ENCODE data around the gene RAB3GAP2. TPM values are rescaled to one million over a fixed set of nuclear protein-coding genes. Genes with fewer than 3 reads are reported as not detected.

RAB3GAP2 gene
- total and polyA plus RNA-seq, 2 donors (not counting 1 experiment from before 2014, with no cell fraction given): 16.9 to 70.5 TPM

DNA sequence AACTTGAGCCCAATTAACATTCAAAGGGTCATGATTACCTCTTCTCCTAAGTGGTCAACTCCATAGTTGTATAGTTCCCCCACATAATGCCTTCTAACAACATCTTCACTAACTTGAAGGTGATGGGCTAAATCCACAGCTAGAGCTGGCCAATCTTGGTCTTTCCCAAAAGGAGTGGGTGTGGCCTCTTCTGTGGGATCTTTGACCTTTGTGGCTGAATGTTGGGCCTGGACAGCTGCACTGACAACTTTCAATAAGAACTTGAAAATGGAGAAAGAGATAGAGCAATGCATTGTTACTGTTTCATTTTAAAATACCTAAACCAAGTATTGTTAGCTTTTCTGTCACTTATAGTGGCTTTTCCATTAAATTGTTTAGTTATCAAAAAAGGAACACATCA lies 119.1 kb downstream of the RAB3GAP2 start:
- Histone ChIP-seq H2AFZ (ENCODE audit: insufficient read depth, low read depth, low read length, poor library complexity, severe bottlenecking) (no peak overlapping the region), H3K27me3 (replicated peaks in 1 of 4; ENCODE audit: control extremely low read depth in 1 of 4, control insufficient read depth in 3 of 4, insufficient read depth in 4 of 4, low read length in 3 of 4) (no peaks in the 10 kb centered on the region), H3K27ac (ENCODE audit: low read length in 2 of 2) (no peak overlapping the region), H3K9ac (ENCODE audit: low read length) (no peak overlapping the region), H3K4me3 (ENCODE audit: control extremely low read depth in 1 of 5, extremely low read depth in 1 of 5, insufficient read depth in 1 of 5, low read depth in 2 of 5, low read length in 4 of 5) (no peak overlapping the region), H3K9me3 (ENCODE audit: control extremely low read depth in 1 of 3, control insufficient read depth in 2 of 3, insufficient read depth in 1 of 3, low read length in 2 of 3) (no peaks in the 10 kb centered on the region), H3K36me3 (replicated peaks in 1 of 2; ENCODE audit: control extremely low read depth in 1 of 2, control insufficient read depth in 1 of 2, extremely low read depth in 1 of 2, insufficient read depth in 2 of 2, low read length in 1 of 2) (peaks cover 15 to 53% of the 10 kb centered on the region in 2 experiments), H3K4me2 (replicated peaks; ENCODE audit: low read depth, low read length, poor library complexity, severe bottlenecking) (no peak overlapping the region), H3K4me1 (ENCODE audit: control insufficient read depth in 2 of 2, insufficient read depth in 2 of 2, low read length in 2 of 2) (peaks cover 0 to 3% of the 10 kb centered on the region in 2 donors), H3K79me2 (ENCODE audit: control insufficient read depth, insufficient read depth, low read length) (no peaks in the 10 kb centered on the region), H4K20me1 (ENCODE audit: control insufficient read depth, insufficient read depth, low read length, poor library complexity, severe bottlenecking) (no peaks in the 10 kb centered on the region)
- H3K4me1 Mint-ChIP-seq: peaks cover 4% of the 10 kb centered on the region
- H3K9me3 Mint-ChIP-seq (ENCODE audit: insufficient read depth): no peaks in the 10 kb centered on the region
- TF ChIP-seq, protein P1, sequence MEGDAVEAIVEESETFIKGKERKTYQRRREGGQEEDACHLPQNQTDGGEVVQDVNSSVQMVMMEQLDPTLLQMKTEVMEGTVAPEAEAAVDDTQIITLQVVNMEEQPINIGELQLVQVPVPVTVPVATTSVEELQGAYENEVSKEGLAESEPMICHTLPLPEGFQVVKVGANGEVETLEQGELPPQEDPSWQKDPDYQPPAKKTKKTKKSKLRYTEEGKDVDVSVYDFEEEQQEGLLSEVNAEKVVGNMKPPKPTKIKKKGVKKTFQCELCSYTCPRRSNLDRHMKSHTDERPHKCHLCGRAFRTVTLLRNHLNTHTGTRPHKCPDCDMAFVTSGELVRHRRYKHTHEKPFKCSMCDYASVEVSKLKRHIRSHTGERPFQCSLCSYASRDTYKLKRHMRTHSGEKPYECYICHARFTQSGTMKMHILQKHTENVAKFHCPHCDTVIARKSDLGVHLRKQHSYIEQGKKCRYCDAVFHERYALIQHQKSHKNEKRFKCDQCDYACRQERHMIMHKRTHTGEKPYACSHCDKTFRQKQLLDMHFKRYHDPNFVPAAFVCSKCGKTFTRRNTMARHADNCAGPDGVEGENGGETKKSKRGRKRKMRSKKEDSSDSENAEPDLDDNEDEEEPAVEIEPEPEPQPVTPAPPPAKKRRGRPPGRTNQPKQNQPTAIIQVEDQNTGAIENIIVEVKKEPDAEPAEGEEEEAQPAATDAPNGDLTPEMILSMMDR (IDR thresholded peaks at IDR 0.05): no peak
- TF ChIP-seq EZH2 (IDR thresholded peaks at IDR 0.05; ENCODE audit: borderline replicate concordance, insufficient read depth, low read depth, low read length, poor library complexity, severe bottlenecking): no peak
- POLR2A ChIA-PET: no interaction called here
- CTCF ChIA-PET: interaction anchor here (1.1 kb wide), 1 partner anchor 59 kb away, joined by 3 read pairs; the partner anchor contains the start of gene IARS2
- H3K27ac Mint-ChIP-seq: no peak overlapping the region
- ATAC-seq (ENCODE audit: low read depth) (no peak), DNase-seq (no peak)
- no peak overlapping the region for H3K4me3 Mint-ChIP-seq
- no peaks in the 10 kb centered on the region for H3K27me3 Mint-ChIP-seq
- intact Hi-C loops (cut with micrococcal nuclease): no loop called here

DNA sequence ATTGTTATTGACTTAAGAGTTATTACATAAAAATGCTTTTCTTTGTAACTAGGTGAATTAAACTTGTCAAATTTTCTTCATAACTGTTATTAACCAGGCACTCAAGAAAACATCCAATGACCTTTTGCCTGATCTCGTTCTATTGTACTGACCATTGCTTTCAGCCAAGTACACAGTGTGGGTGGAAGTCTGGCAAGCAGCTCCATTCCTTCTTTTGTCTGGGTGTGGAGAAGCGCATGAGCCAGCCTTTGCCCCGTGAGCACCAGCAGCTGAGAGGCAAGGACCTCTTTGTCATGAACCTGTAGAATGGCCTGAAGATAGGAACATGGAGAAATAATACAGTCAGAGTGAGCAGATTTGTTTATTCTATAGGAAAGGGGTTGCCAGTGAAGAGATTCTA lies 120.8 kb downstream of the RAB3GAP2 start:
- ATAC-seq (ENCODE audit: low read depth) (no peak), DNase-seq (no peak)
- no peak overlapping the region for H3K4me2 ChIP-seq (replicated peaks; ENCODE audit: low read depth, low read length, poor library complexity, severe bottlenecking)
- no peak for TF ChIP-seq EZH2 (IDR thresholded peaks at IDR 0.05; ENCODE audit: borderline replicate concordance, insufficient read depth, low read depth, low read length, poor library complexity, severe bottlenecking)
- TF ChIP-seq, protein P1 (IDR thresholded peaks at IDR 0.05): no peak
- Mint-ChIP-seq H3K27me3 (no peaks in the 10 kb centered on the region), H3K9me3 (ENCODE audit: insufficient read depth) (no peaks in the 10 kb centered on the region), H3K4me3 (no peak overlapping the region), H3K27ac (no peak overlapping the region), H3K4me1 (peaks cover 4% of the 10 kb centered on the region)
- no peaks in the 10 kb centered on the region for H3K27me3 ChIP-seq (replicated peaks in 1 of 4; ENCODE audit: control extremely low read depth in 1 of 4, control insufficient read depth in 3 of 4, insufficient read depth in 4 of 4, low read length in 3 of 4)
- H4K20me1 ChIP-seq (ENCODE audit: control insufficient read depth, insufficient read depth, low read length, poor library complexity, severe bottlenecking): no peaks in the 10 kb centered on the region
- no peak overlapping the region for H2AFZ ChIP-seq (ENCODE audit: insufficient read depth, low read depth, low read length, poor library complexity, severe bottlenecking)
- CTCF ChIA-PET: no interaction called here
- H3K4me3 ChIP-seq (ENCODE audit: control extremely low read depth in 1 of 5, extremely low read depth in 1 of 5, insufficient read depth in 1 of 5, low read depth in 2 of 5, low read length in 4 of 5): no peak overlapping the region
- no peaks in the 10 kb centered on the region for H3K79me2 ChIP-seq (ENCODE audit: control insufficient read depth, insufficient read depth, low read length)
- intact Hi-C loops (cut with micrococcal nuclease): no loop called here
- H3K9me3 ChIP-seq (ENCODE audit: control extremely low read depth in 1 of 3, control insufficient read depth in 2 of 3, insufficient read depth in 1 of 3, low read length in 2 of 3): no peaks in the 10 kb centered on the region
- no peak overlapping the region for H3K9ac ChIP-seq (ENCODE audit: low read length)
- POLR2A ChIA-PET: no interaction called here
- H3K27ac ChIP-seq (ENCODE audit: low read length in 2 of 2): no peak overlapping the region
- H3K4me1 ChIP-seq (ENCODE audit: control insufficient read depth in 2 of 2, insufficient read depth in 2 of 2, low read length in 2 of 2): peaks cover 0 to 3% of the 10 kb centered on the region in 2 donors
- peaks cover 9 to 53% of the 10 kb centered on the region in 2 experiments for H3K36me3 ChIP-seq (replicated peaks in 1 of 2; ENCODE audit: control extremely low read depth in 1 of 2, control insufficient read depth in 1 of 2, extremely low read depth in 1 of 2, insufficient read depth in 2 of 2, low read length in 1 of 2)
- 100% methylated on average over 2 of the region's 3 CpGs for WGBS (ENCODE audit: insufficient coverage)

All from B cell (primary cell).